Activated effector memory CD4-positive, alpha-beta T cell treated with Interleukin-2 at 50 U/mL for 16 hours (primary cell): ENCODE measurements around the gene TXLNA.
A peak's percentile ranks its signal among the peaks of the same experiment; 100 is the strongest.

Source experiments
- DNase-seq: peaks from one replicate; pipeline ENCODE4 v3.0.0-alpha.2; 2020

The TXLNA gene

DNA sequence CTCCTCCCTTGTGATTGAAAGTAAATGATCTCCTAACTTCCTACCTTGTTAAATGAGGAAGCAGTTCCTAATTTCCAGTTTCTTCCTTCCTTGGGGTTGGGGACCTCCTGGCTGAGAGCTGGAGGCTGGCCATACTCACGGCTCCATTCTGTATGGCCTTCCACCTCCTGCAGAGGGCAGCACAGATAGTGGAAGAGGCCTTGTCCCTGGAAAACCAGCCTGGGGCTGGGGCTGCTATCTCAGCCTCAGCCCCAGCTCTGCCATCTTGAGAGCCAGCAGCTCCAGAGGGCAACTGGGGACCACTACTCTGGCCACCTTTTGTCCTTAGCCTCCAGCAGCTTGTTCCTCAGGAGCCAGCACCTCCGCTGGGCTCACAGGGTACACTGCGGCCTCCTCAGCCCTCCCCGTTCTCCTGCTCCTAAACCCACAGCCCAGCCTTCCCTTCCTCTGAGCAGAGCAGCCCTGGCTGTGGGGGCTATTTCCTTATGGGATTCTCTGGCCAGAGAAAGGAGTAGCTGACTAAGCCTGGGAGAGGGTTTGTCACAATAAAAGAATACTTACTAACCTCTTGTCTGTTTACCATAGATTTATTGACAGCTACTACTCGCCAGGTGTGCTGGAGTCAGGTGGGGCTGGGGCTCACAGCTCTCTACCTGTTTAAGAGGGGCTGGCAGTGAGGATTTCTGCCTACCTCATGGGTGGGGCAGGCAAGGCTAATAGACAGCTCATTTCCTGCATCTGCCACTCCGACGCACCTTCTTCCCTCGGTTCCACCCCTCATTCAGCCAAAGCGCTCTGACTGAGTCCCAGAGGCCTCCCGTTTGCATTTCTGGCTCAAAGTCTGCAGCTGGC, 36.4 kb downstream of the TXLNA start:
- peak; percentile 34 for DNase-seq

GRCh38 chr1:32216566-32216965, 37.1 kb downstream of the TXLNA start:
- no peak for DNase-seq

GRCh38 chr1:32219022-32219421, 39.5 kb downstream of the TXLNA start:
- no peak for DNase-seq

DNA sequence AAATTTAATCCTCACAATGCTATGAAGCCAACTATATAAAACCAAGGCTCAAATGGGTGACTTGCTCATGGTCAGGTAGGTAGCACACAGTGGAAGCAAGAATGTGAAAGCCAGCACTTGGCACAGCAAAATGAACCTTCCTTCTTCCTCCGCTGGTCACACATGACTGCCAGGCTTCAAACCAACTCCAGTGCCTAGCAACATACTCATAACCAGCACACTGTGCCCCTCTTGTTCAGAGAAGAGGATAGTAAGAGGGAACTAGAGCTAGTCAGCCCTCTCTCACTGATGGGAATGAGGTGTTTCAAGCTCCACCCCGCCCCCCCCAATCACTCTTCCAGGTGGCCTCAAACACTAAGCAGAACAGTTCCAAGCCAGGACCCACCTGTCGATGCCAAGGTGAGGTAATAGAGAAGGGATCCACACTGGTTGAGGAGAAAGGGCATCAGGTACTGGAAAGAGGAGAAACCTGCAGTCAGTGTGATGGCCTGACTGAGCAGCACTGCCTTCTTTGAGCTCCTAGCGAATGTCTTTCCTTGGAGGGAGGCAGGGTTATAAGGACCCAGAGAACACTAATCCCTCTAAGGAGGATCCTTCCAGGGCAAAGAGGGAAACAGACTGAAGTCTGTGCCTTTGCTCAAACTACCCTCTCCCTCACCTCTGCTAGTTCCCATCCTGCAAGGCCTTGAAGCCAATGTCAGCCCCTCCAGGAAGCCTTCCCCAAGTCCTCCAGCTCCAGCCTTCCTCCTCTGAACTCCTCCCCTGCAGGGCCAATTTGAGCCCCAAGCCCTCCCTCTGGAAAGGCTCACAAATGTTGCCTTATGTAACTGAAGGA, 41.5 kb downstream of the TXLNA start:
- DNase-seq = no peak

GRCh38 chr1:32221581-32221979, 42.1 kb downstream of the TXLNA start:
- DNase-seq = no peak

GRCh38 chr1:32221980-32222755, 42.7 kb downstream of the TXLNA start, which contains the start of the genes EIF3I and TMEM234:
TSS of gene EIF3I (plus strand) at chr1:32222407. CDS start at chr1:32222442, 35 bp downstream.
TSS of gene TMEM234 (minus strand) at chr1:32222353. CDS start at chr1:32222322, 31 bp downstream.
- peak; percentile 86 for DNase-seq

GRCh38 chr1:32223683-32224082, 44.2 kb downstream of the TXLNA start:
- no peak for DNase-seq

DNA sequence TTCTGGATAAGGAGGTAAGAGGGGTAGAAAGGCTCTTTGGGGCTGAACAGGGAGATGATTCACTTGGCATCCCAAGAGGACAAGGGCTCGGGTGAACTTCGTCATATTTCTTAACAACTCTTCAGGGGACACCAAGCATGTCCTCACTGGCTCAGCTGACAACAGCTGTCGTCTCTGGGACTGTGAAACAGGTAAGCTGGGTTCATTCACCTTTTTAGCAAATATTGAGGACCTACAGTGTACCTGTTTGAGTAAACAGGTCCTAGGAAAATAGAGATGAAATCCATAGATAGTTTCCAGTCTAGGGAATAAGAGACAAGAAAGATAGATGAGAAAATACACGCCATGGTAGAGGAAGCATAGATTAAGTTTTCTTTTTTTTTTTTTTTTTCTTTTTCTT, 44.8 kb downstream of the TXLNA start:
- no peak for DNase-seq

DNA sequence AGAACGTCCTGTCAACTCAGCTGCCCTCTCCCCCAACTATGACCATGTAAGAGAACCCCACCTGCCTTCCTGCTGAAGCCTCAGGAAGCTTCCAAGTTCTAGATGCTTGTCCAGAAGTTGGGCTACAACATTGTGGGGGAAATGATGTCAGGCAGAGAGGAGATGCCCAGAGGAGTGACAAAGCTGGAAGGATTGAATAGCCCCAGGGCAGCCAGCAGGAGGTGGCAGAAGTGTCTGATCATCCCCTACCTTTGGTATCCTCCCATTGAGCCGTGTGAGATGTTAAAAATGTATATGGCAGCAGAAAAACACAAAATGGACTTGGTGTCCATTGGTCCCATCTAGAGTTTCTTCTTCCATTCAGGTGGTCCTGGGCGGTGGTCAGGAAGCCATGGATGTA, 49.3 kb downstream of the TXLNA start:
- no peak for DNase-seq

DNA sequence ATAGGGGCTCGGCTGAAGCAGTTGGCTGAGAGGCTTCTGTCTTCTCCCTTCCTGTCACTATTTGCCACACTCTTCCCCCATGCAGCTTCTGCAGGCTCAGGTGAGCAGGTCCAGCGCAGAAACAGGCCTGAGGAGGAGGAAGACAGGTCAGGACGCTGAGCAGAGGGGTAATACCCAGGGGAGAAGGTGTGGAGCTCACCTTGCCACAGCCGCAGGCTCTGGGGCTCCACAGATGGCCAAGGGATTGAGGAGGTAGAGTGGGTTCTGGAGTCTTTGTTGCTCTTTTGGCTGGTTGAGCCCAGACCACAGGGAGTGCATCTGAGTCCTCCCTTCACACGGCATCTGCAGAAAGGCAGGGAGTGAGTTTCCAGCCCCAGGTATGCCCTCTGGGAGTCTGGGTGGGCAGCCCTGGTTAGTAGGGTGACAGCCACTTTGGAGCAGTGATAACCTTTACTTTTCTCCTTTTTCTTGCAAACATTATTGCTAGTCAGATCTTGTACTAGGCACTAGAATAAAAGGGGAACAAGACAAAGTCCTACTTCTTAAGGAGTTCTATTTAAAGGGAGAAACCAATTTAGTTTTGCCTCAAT, 52.5 kb downstream of the TXLNA start:
- no peak for DNase-seq

DNA sequence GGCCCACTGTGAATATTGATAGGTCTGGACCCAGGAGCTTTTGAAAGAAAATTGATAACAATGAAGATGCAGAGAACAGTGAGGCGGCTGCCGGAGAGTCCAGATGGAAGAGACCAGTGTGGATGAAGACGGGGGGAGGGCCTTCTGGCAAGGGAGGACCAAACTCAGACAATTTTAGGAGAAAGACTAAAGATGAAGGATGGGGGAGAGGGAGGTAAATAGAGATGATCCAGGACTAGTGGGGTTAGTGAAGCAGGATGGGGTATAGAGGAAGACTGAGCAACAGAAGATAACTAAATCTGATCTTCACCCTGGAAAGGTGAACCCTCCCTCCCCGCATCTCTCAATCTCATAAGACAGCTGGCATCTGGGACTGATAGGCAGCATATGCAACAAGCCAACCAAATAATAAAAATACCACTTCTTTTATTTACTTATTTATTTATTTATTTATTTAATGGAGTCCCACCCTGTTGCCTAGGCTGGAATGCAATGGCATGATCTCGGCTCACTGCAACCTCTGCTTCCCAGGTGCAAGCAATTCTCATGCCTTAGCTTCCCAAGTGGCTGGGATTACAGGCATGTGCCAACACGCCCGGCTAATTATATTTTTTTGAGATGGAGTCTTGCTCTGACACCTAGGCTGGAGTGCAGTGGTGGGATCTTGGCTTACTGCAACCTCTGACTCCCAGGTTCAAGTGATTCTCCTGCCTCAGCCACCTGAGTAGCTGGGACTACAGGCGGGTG, 53.3 kb downstream of the TXLNA start:
- DNase-seq = no peak

DNA sequence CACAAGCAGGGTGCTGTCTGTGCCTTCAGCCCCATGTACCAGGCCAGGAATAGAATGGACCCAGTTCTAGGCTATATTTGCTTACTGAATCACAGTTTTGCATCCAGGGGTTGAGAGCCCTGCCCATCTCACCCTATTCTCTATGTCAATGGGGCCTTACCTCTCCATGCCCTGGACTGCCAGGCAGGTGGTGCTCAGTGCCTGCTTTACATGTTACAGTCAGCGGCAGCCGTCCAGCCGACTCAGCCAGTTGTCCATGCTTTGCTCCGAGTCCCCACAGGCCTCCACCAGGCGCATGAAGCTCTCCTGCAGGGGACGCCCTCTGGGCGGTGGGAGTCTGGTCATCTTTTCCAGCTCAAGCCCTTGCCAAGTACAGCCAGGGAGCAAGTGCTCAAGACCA, 55.3 kb downstream of the TXLNA start:
- DNase-seq = no peak

DNA sequence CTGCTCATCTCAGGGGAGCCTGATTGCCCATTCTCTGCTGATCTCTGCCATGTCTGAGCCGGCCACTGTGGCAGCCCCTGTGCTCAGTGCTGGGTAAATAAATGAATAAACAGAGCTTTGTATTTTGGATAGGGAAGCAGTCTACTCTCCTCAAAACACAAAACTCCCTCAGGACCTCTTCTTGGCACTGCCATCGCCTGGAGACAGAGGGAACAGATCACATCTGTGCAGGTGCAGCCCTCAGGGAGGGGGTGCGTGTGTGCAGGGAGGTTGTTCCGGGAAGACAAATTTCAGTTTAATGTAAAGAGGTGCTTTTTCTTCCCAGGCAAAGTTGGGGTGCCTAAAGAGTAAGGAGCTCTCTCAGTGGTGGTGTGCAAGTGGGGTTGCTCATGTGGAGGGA, 59.9 kb downstream of the TXLNA start:
- DNase-seq = no peak

DNA sequence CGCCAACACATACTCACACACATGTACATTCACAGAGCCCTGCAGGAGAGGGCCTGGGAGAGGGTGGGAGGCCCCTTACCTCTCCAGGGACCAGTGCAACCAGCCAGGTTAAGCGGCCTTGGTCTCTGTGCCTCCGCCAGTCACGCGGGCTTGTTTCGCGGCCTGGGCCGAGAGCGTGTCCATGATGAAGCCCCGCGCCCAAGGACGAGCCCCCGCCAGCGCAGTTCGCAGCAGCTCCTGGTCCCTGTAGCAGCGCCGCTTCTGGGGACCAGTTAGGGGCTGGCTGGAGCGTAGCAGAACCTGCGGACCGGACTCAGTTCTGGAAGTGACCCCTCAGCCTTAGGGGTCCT, 60.3 kb downstream of the TXLNA start:
- DNase-seq = no peak

- DNase-seq = peak; percentile 48
Measured at GRCh38 chr1:32240140-32240951, 60.9 kb downstream of the TXLNA start.

DNA sequence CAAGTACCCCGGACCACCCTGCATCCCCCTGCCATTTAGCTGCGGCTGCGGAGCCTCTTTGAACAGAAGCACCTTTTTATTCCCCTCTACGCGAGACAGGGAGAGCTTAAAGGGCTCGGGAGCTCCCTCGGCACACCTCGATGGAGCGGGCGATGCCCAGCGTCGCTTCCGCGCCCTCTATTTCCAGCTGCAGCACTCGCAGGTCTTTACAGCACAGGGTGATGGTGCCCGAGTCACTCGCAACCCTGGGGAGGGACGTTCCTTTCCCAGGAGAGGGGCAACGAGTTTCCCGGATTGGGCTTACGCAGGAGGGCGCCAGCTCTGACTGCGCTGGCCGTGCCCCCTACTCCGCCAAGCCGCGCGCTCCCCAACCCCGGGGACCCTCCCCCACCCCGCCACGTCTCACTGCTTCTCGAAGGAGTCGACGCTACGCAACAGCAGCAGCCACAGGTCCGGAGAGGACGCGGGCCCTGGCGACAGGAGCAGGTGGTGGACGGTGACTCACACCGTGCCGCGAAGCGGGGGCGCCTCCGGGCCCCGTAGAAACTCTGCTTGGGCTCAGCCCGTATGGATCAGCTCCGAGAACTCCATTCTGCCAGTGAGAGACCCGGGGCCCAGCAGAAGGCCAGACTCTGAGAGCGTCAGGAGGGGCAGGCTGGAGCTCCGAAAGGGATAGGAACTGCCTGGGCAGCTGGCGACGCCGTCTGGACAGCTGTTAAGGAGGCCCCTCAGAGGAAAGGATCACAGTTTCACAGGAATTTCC, 61.7 kb downstream of the TXLNA start:
- DNase-seq = peak; percentile 32

DNA sequence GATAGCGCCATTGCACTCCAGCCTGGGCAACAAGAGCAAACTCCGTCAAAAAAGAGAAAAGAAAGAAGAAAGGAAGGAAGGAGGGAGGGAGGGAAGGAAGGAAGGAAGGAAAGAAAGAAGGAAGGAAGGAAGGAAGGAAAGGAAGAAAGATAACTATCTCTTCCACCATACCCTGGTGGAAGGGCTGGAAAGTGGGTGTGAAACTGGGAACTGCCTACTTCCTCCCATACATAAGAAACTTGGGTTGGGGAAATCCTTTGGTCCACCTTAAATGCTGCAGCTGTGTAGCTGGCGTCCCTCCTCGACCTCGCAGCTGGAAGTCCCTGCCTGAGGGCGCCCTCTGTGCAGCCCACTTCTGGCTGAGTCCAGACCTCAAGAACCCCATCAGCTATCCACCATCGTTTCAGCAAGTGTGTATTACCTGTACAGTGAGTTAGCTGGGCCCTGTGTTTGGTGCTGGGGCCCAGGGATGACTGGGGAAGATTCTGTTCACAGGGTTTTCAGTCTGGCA, 62.9 kb downstream of the TXLNA start:
- DNase-seq = no peak

GRCh38 chr1:32246888-32247273, 67.4 kb downstream of the TXLNA start, which contains the start of gene FAM167B:
TSS of gene FAM167B (plus strand) at chr1:32247222. CDS start at chr1:32247422, 200 bp downstream.
- no peak for DNase-seq

GRCh38 chr1:32247452-32247851, 68.0 kb downstream of the TXLNA start:
- DNase-seq = no peak
